ENCODE measurements around the gene ITGB3BP. TPM values are rescaled to one million over a fixed set of nuclear protein-coding genes. Genes with fewer than 3 reads are reported as not detected.

Gene ITGB3BP
- total RNA-seq, 1 experiment from 2014 or later: 50.2 TPM

- TF ChIP-seq AR (CRISPR knock-in tag; IDR thresholded peaks at IDR 0.05) (no peak), NR3C1 (CRISPR knock-in tag; conservative IDR thresholded peaks at IDR 0.05; ENCODE audit: low read depth) (no peak), ZNF263 (CRISPR knock-in tag; IDR thresholded peaks at IDR 0.05; ENCODE audit: low read depth) (no peak), TCF7 (CRISPR knock-in tag; IDR thresholded peaks at IDR 0.05; ENCODE audit: low read depth) (no peak)
Measured at GRCh38 chr1:63501256-63501655, 21.8 kb downstream of the ITGB3BP start (continued).

- no peak overlapping the region for H3K27ac Mint-ChIP-seq
- no peak for DNase-seq (ENCODE audit: low spot score)
- CTCF ChIA-PET: no interaction called here
- POLR2A ChIA-PET: interaction anchor here (0.7 kb wide), 1 partner anchor 426 kb away, joined by 12 read pairs; no protein-coding TSS in a partner anchor
- no peaks in the 10 kb centered on the region for H3K9me3 Mint-ChIP-seq
- no peak for TF ChIP-seq FOXP4 (CRISPR knock-in tag; IDR thresholded peaks at IDR 0.05)
- TF ChIP-seq FOXP1 (CRISPR knock-in tag; IDR thresholded peaks at IDR 0.05; ENCODE audit: borderline replicate concordance): no peak
- no peak for ATAC-seq
- H3K4me3 Mint-ChIP-seq: no peak overlapping the region
- no peaks in the 10 kb centered on the region for H3K27me3 Mint-ChIP-seq (ENCODE audit: low read depth)
- H3K4me1 Mint-ChIP-seq: no peaks in the 10 kb centered on the region
- H3K36me3 Mint-ChIP-seq: peaks cover 3% of the 10 kb centered on the region; the same call in 1 of the 2 replicates
Measured at GRCh38 chr1:63498106-63498505, 24.9 kb downstream of the ITGB3BP start.

GRCh38 chr1:63497577-63497976 is 25.4 kb downstream of the ITGB3BP start:
- POLR2A ChIA-PET: no interaction called here
- TF ChIP-seq AFF4 (CRISPR knock-in tag; IDR thresholded peaks at IDR 0.05; ENCODE audit: borderline replicate concordance) (no peak), TP53 (CRISPR knock-in tag; IDR thresholded peaks at IDR 0.05) (no peak), TEAD1 (CRISPR knock-in tag; IDR thresholded peaks at IDR 0.05) (no peak), USF1 (CRISPR knock-in tag; IDR thresholded peaks at IDR 0.05) (no peak), OVOL2 (CRISPR knock-in tag; IDR thresholded peaks at IDR 0.05; ENCODE audit: borderline replicate concordance) (no peak), CTCF (IDR thresholded peaks at IDR 0.05) (no peak), TCF7 (CRISPR knock-in tag; IDR thresholded peaks at IDR 0.05; ENCODE audit: low read depth) (no peak), ZNF263 (CRISPR knock-in tag; IDR thresholded peaks at IDR 0.05; ENCODE audit: low read depth) (no peak), ZNF121 (CRISPR knock-in tag; IDR thresholded peaks at IDR 0.05) (no peak), ZMAT4 (CRISPR knock-in tag; IDR thresholded peaks at IDR 0.05) (no peak), ARID4B (CRISPR knock-in tag; IDR thresholded peaks at IDR 0.05; ENCODE audit: borderline replicate concordance) (no peak), FOXK1 (CRISPR knock-in tag; IDR thresholded peaks at IDR 0.05) (no peak)

More at GRCh38 chr1:63497577-63497976, 25.4 kb downstream of the ITGB3BP start:
- no peak for ATAC-seq
- Mint-ChIP-seq H3K4me1 (no peaks in the 10 kb centered on the region), H3K9me3 (no peaks in the 10 kb centered on the region), H3K4me3 (no peak overlapping the region), H3K36me3 (peaks cover 3% of the 10 kb centered on the region; the same call in 1 of the 2 replicates), H3K27ac (no peak overlapping the region), H3K27me3 (ENCODE audit: low read depth) (no peaks in the 10 kb centered on the region)
- DNase-seq (ENCODE audit: low spot score): no peak
- CTCF ChIA-PET: interaction anchor here (0.6 kb wide), 1 partner anchor 711 kb away, joined by 7 read pairs; no protein-coding TSS in a partner anchor
